WERI-Rb-1 (cell line): ENCODE data around the gene ACTR3.

Experiments used
- DNase-seq: peaks from one replicate; pipeline ENCODE4 v3.0.0-alpha.2; 2020
- H3K27ac ChIP-seq: fragments of 250-450 bp; sonication (Bioruptor Pico); 2 replicates; pipeline ENCODE4 v1.5.1; 2020; ENCODE audit warnings: mild to moderate bottlenecking, moderate library complexity
- H3K27me3 ChIP-seq: fragments of 250-450 bp; sonication (Bioruptor Pico); 2 replicates; pipeline ENCODE4 v1.5.1; 2021; ENCODE audit warnings: mild to moderate bottlenecking, low read depth, moderate library complexity; ENCODE audit not compliant: insufficient read depth, severe bottlenecking
- H3K36me3 ChIP-seq: fragments of 250-450 bp; sonication (Bioruptor Pico); 2 replicates; pipeline ENCODE4 v1.5.1; 2020; ENCODE audit warnings: mild to moderate bottlenecking, moderate library complexity
- H3K4me3 ChIP-seq: 2 replicates; pipeline ENCODE4 v1.5.1; 2011; ENCODE audit warnings: low read depth, mild to moderate bottlenecking, control low read depth, low read length
- H3K9me3 ChIP-seq: fragments of 250-450 bp; sonication (Bioruptor Pico); 2 replicates; pipeline ENCODE4 v1.5.1; 2021; ENCODE audit warnings: mild to moderate bottlenecking, moderate library complexity; ENCODE audit not compliant: severe bottlenecking
- TF ChIP-seq, protein P1 (sequence below): IDR thresholded peaks from 2 replicates; pipeline ENCODE4 v1.5.1; 2011; ENCODE audit warnings: low read depth, mild to moderate bottlenecking, control low read depth, inconsistent platforms, low read length

Gene ACTR3

DNA sequence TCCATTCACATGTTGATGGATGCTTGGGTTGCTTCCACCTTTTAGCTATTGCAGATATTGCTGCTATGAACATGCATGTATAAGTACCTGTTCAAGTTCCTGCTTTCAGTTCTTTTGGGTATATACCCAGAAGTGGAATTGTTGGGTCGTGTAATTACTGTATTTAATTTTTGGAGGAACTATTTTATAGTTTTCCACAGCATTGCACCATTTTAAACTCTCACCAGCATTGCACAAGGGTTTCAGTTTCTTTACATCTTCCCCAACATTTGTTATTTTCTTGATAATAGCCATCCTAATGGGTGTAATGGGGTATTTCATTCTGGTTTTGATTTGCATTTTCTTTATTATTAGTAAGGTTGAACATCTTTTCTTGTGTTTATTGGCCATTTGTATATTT is 16.0 kb downstream of the ACTR3 start:
- TF ChIP-seq, protein P1, sequence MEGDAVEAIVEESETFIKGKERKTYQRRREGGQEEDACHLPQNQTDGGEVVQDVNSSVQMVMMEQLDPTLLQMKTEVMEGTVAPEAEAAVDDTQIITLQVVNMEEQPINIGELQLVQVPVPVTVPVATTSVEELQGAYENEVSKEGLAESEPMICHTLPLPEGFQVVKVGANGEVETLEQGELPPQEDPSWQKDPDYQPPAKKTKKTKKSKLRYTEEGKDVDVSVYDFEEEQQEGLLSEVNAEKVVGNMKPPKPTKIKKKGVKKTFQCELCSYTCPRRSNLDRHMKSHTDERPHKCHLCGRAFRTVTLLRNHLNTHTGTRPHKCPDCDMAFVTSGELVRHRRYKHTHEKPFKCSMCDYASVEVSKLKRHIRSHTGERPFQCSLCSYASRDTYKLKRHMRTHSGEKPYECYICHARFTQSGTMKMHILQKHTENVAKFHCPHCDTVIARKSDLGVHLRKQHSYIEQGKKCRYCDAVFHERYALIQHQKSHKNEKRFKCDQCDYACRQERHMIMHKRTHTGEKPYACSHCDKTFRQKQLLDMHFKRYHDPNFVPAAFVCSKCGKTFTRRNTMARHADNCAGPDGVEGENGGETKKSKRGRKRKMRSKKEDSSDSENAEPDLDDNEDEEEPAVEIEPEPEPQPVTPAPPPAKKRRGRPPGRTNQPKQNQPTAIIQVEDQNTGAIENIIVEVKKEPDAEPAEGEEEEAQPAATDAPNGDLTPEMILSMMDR, result no peak
- Histone ChIP-seq H3K27ac (no peak overlapping the region), H3K27me3 (no peaks in the 10 kb centered on the region), H3K4me3 (no peak overlapping the region), H3K9me3 (no peaks in the 10 kb centered on the region), H3K36me3 (no peaks in the 10 kb centered on the region)
- no peak for DNase-seq

DNA sequence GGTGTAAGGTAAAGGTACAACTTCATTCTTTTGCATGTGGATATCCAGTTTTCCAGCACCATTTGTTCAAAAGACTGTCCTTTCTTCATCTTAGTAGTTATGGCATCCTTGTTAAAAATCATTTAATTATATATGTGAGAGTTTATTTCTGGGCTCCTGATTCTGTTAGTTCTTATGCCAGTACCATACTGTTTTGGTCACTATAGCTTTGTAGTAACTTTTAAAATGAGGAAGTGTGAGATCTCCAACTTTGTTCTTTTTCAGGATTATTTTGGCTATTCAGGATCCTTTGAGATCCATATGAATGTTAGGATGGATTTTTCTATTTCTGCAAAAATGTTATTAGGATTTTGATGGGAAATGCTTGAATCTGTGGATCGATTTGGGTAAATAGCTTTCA is 16.8 kb downstream of the ACTR3 start:
- H3K4me3 ChIP-seq, result no peak overlapping the region
- no peak for DNase-seq
- H3K27ac ChIP-seq, result no peak overlapping the region
- no peaks in the 10 kb centered on the region for H3K9me3 ChIP-seq
- TF ChIP-seq, protein P1, result no peak
- no peaks in the 10 kb centered on the region for H3K36me3 ChIP-seq
- no peaks in the 10 kb centered on the region for H3K27me3 ChIP-seq

DNA sequence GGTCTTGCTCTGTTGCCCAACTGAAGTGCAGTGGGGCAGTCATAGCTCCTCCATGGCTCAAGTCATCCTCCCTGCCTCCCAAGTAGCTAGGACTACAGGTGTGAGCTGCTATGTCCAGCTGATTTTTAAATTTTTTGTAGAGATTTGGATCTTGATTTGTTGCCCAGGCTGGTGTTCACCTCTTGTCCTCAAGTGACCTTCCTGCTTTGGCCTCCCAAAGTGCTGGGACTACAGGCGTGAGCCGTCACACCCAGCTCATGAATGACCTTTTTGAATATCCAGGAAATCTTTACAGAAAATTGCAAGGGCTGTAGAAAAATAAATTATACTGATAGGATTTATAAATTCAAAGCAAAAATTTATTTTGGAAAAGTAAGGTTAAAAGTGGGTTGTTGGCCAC is 17.4 kb downstream of the ACTR3 start:
- Histone ChIP-seq H3K27me3 (no peaks in the 10 kb centered on the region), H3K27ac (no peak overlapping the region)

GRCh38 chr2:113910110-113910717 is 20.3 kb downstream of the ACTR3 start:
- Histone ChIP-seq H3K9me3 (no peaks in the 10 kb centered on the region), H3K27ac (no peak overlapping the region), H3K36me3 (no peaks in the 10 kb centered on the region), H3K4me3 (no peak overlapping the region), H3K27me3 (no peaks in the 10 kb centered on the region)
- DNase-seq, result no peak
- TF ChIP-seq, protein P1, result no peak

More for the DNA sequence above, 17.4 kb downstream of the ACTR3 start:
- TF ChIP-seq, protein P1, result no peak
- no peaks in the 10 kb centered on the region for H3K9me3 ChIP-seq
- no peak for DNase-seq
- no peak overlapping the region for H3K4me3 ChIP-seq
- H3K36me3 ChIP-seq, result no peaks in the 10 kb centered on the region

GRCh38 chr2:113910967-113911678 is 21.2 kb downstream of the ACTR3 start:
- Histone ChIP-seq H3K36me3 (no peaks in the 10 kb centered on the region; the same call in none of the 2 replicates), H3K27me3 (no peaks in the 10 kb centered on the region), H3K9me3 (no peaks in the 10 kb centered on the region), H3K27ac (no peak overlapping the region), H3K4me3 (no peak overlapping the region)
- TF ChIP-seq, protein P1, result no peak
- no peak for DNase-seq
